A549 (cell line): ENCODE results near the gene MYRIP. TPM values are rescaled to one million over a fixed set of nuclear protein-coding genes. Genes with fewer than 3 reads are reported as not detected.

Source experiments
- ATAC-seq, 2 experiments: fragments of 200-7000 bp in 1 of 2; fragments of >200 bp in 1 of 2; cut with Nextera tagmentation in 1 of 2; cut with Tn5 transposase in 1 of 2; 3 replicates each; pipeline versions ENCODE4 v1.8.0 to v1.9.1; 2018 to 2020; ENCODE audit warnings: mild to moderate bottlenecking in 1 of 2, moderate library complexity in 1 of 2
- CTCF ChIA-PET: fragments of 300-600 bp; sonication (Branson Sonifier 250); formaldehyde crosslinking; extraction: SDS; loops from one replicate; lab custom pipeline; 2021; ENCODE audit warnings: antibody characterized with exemption, inconsistent platforms; lab: Yijun Ruan, JAX
- POLR2A ChIA-PET: fragments of 350-600 bp; formaldehyde crosslinking; extraction: SDS; loops from one replicate; lab custom pipeline; 2021; ENCODE audit warnings: antibody characterized with exemption, inconsistent platforms; lab: Yijun Ruan, JAX
- DNase-seq, 2 experiments: peaks; one replicate each; pipeline versions ENCODE4 v3.0.0 to v3.0.0-alpha.2; 2011 to 2016; ENCODE audit warnings: low read depth in 1 of 2, low spot score in 1 of 2
- FAIRE-seq: peaks from 2 replicates; lab custom pipeline; 2011; peaks lifted over from hg19 to GRCh38; lab: Jason Lieb, UNC
- H3K27ac ChIP-seq, 2 experiments: fragments of >200 bp; sonication (Bioruptor Twin); formaldehyde crosslinking; 3 replicates each; pipeline ENCODE4 v1.5.1; 2016 to 2017
- H3K4me1 ChIP-seq: fragments of >200 bp; sonication (Bioruptor Twin); formaldehyde crosslinking; 3 replicates; pipeline ENCODE4 v1.6.1; 2016
- H3K4me2 ChIP-seq: fragments of >200 bp; sonication (Bioruptor Twin); formaldehyde crosslinking; 3 replicates; pipeline ENCODE4 v1.6.1; 2016
- H3K4me3 ChIP-seq: fragments of >200 bp; sonication (Bioruptor Twin); formaldehyde crosslinking; 3 replicates; pipeline ENCODE4 v1.5.1; 2016
- H3K9me3 ChIP-seq: fragments of >200 bp; sonication (Bioruptor Twin); formaldehyde crosslinking; 3 replicates; pipeline ENCODE4 v1.6.1; 2016
- BCL3 ChIP-seq: fragments of >200 bp; sonication (Bioruptor Twin); formaldehyde crosslinking; IDR thresholded peaks from 3 replicates; pipeline ENCODE4 v1.6.1; 2016
- CBX2 ChIP-seq: fragments of 200-600 bp; sonication (generic); IDR thresholded peaks from 2 replicates; pipeline ENCODE4 v1.6.1; 2016; ENCODE audit warnings: low read depth, mild to moderate bottlenecking, borderline replicate concordance
- CBX8 ChIP-seq: fragments of 200-600 bp; sonication (generic); IDR thresholded peaks from 2 replicates; pipeline ENCODE4 v1.6.1; 2016
- CEBPB ChIP-seq, 2 experiments: fragments of >200 bp in 1 of 2; sonication (Bioruptor Twin) in 1 of 2; formaldehyde crosslinking in 1 of 2; IDR thresholded peaks; 2 replicates each; pipeline ENCODE4 v1.6.1; 2012 to 2016
- CHD2 ChIP-seq: fragments of 150-350 bp; IDR thresholded peaks from 2 replicates; pipeline ENCODE4 v1.6.1; 2014; ENCODE audit warnings: low read length; ENCODE audit not compliant: partially characterized antibody
- CTCF ChIP-seq: fragments of >200 bp; sonication (Bioruptor Twin); formaldehyde crosslinking; IDR thresholded peaks from 3 replicates; pipeline ENCODE4 v1.5.1; 2016
- E2F6 ChIP-seq: IDR thresholded peaks from 2 replicates; pipeline ENCODE4 v1.6.1; 2012; ENCODE audit warnings: low read depth, borderline replicate concordance
- FOSB ChIP-seq: fragments of 250-450 bp; sonication (Bioruptor Pico); IDR thresholded peaks from 2 replicates; pipeline ENCODE4 v1.5.0; 2020; ENCODE audit warnings: mild to moderate bottlenecking, moderate library complexity
- HEYL ChIP-seq: fragments of 250-450 bp; sonication (Bioruptor Pico); IDR thresholded peaks from 2 replicates; pipeline ENCODE4 v1.8.0; 2021; ENCODE audit warnings: mild to moderate bottlenecking, moderate library complexity
- HMGXB4 ChIP-seq: fragments of 250-450 bp; sonication (Bioruptor Pico); IDR thresholded peaks from 2 replicates; pipeline ENCODE4 v1.5.0; 2021; ENCODE audit warnings: mild to moderate bottlenecking, moderate library complexity, borderline replicate concordance
- HOXA7 ChIP-seq: fragments of 250-450 bp; sonication (Bioruptor Pico); IDR thresholded peaks from 2 replicates; pipeline ENCODE4 v1.5.0; 2020; ENCODE audit warnings: mild to moderate bottlenecking, moderate library complexity
- JUNB ChIP-seq: fragments of >200 bp; sonication (Bioruptor Twin); formaldehyde crosslinking; IDR thresholded peaks from 2 replicates; pipeline ENCODE4 v1.6.1; 2016
- KDM1A ChIP-seq: fragments of 200-600 bp; sonication (generic); IDR thresholded peaks from 2 replicates; pipeline ENCODE4 v1.6.1; 2016; ENCODE audit warnings: low read depth, mild to moderate bottlenecking
- MYC ChIP-seq: IDR thresholded peaks from 2 replicates; pipeline ENCODE4 v1.6.1; 2012; ENCODE audit warnings: mild to moderate bottlenecking, inconsistent platforms, low read length, improper control_type of control experiment, borderline replicate concordance
- NFE2L2 ChIP-seq: fragments of 150-350 bp; conservative IDR thresholded peaks from 2 replicates; pipeline ENCODE4 v1.6.1; 2014; ENCODE audit warnings: low read length
- NPAS2 ChIP-seq: fragments of 250-450 bp; sonication (Bioruptor Pico); IDR thresholded peaks from 2 replicates; pipeline ENCODE4 v1.8.0; 2022; ENCODE audit warnings: mild to moderate bottlenecking, moderate library complexity, borderline replicate concordance
- PBX3 ChIP-seq: IDR thresholded peaks from 2 replicates; pipeline ENCODE4 v1.6.1; 2012
- POLR2AphosphoS2 ChIP-seq: conservative IDR thresholded peaks from 2 replicates; pipeline ENCODE4 v1.6.1; 2012; ENCODE audit warnings: low read length, improper control_type of control experiment, inconsistent platforms
- RFX5 ChIP-seq: fragments of 450-650 bp; IDR thresholded peaks from 2 replicates; pipeline ENCODE4 v1.7.1; 2014; ENCODE audit warnings: antibody characterized with exemption, mild to moderate bottlenecking, moderate library complexity
- SMC3 ChIP-seq: fragments of >200 bp; sonication (Bioruptor Twin); formaldehyde crosslinking; IDR thresholded peaks from 3 replicates; pipeline ENCODE4 v1.6.1; 2018; ENCODE audit warnings: inconsistent platforms
- SREBF2 ChIP-seq: fragments of 450-650 bp; IDR thresholded peaks from 2 replicates; pipeline ENCODE4 v1.6.1; 2014; ENCODE audit warnings: mild to moderate bottlenecking, moderate library complexity
- TFCP2L1 ChIP-seq: fragments of 250-450 bp; sonication (Bioruptor Pico); IDR thresholded peaks from 2 replicates; pipeline ENCODE4 v1.5.0; 2021; ENCODE audit warnings: mild to moderate bottlenecking
- TP53 ChIP-seq: fragments of 250-450 bp; sonication (Bioruptor Pico); IDR thresholded peaks from 2 replicates; pipeline ENCODE4 v1.5.0; 2021; ENCODE audit warnings: mild to moderate bottlenecking, moderate library complexity
- USF2 ChIP-seq: fragments of 450-650 bp; IDR thresholded peaks from 2 replicates; pipeline ENCODE4 v1.6.1; 2014; ENCODE audit warnings: antibody characterized with exemption
- ZC3H11A ChIP-seq: fragments of 450-650 bp; IDR thresholded peaks from 2 replicates; pipeline ENCODE4 v1.6.1; 2014; ENCODE audit warnings: antibody characterized with exemption, mild to moderate bottlenecking
- ZFP36 ChIP-seq: fragments of 450-650 bp; IDR thresholded peaks from 2 replicates; pipeline ENCODE4 v1.6.1; 2014; ENCODE audit warnings: borderline replicate concordance; ENCODE audit not compliant: partially characterized antibody
- ZSCAN20 ChIP-seq: fragments of 250-450 bp; sonication (Bioruptor Pico); IDR thresholded peaks from 2 replicates; pipeline ENCODE4 v1.8.0; 2022; ENCODE audit warnings: mild to moderate bottlenecking, moderate library complexity
- WGBS: methylation state at CpG from one replicate; pipeline ENCODE4 v1.1.6; 2017; ENCODE audit errors: missing lambda C conversion rate; 5-methylcytosine and 5-hydroxymethylcytosine counted together
- polyA plus RNA-seq, 4 experiments: library from polyadenylated mRNA; depleted of rRNA in 3 of 4; stranded (reverse); fragments of >200 nt; fragmentation: RNase III in 1 of 4; extraction: RNeasy Plus Mini Kit Qiagen cat#74134 plus additional on column Dnase treatment in 1 of 4; gene quantifications; 2 replicates in 3 of 4; 3 replicates in 1 of 4; pipeline ENCODE4 v1.2.3, GENCODE V29; 2011 to 2017

Gene MYRIP
- polyA plus RNA-seq, 2 of the 4 experiments (the other 2 are of a cell fraction), result not detected

GRCh38 chr3:40189118-40189517 lies 379.7 kb downstream of the MYRIP start:
- no peak overlapping the region for H3K4me2 ChIP-seq
- 24% methylated on average over 3 of the region's 3 CpGs for WGBS
- ATAC-seq, result no peak

GRCh38 chr3:40190056-40190455 lies 380.6 kb downstream of the MYRIP start:
- DNase-seq (no peak), FAIRE-seq (no peak), ATAC-seq (no peak)
- H3K4me1 ChIP-seq, result no peaks in the 10 kb centered on the region
- H3K27ac ChIP-seq, result no peak overlapping the region
- no peak overlapping the region for H3K4me3 ChIP-seq
- ChIA-PET POLR2A (no interaction called here), CTCF (interaction anchor here (1.7 to 8.4 kb wide), 3 partner anchors 9 to 127 kb away, joined by 3 to 60 read pairs (median 4); no protein-coding TSS in a partner anchor)
- no peaks in the 10 kb centered on the region for H3K9me3 ChIP-seq
- WGBS, result no CpG with 5 or more reads among the region's 13 CpGs
- TF ChIP-seq KDM1A (no peak), CEBPB (IDR thresholded peaks at IDR 0.05) (no peak), RFX5 (no peak), HEYL (no peak), SMC3 (no peak), NPAS2 (CRISPR knock-in tag) (no peak), ZFP36 (no peak), TFCP2L1 (no peak), MYC (no peak), CHD2 (no peak), SREBF2 (no peak), TP53 (no peak), CBX2 (no peak), BCL3 (no peak), POLR2AphosphoS2 (no peak), NFE2L2 (no peak), CTCF (no peak), USF2 (no peak), HOXA7 (CRISPR knock-in tag) (no peak)
- H3K4me2 ChIP-seq, result no peak overlapping the region

More at GRCh38 chr3:40189118-40189517, 379.7 kb downstream of the MYRIP start:
- Histone ChIP-seq H3K4me3 (no peak overlapping the region), H3K27ac (no peak overlapping the region), H3K4me1 (no peaks in the 10 kb centered on the region), H3K9me3 (no peaks in the 10 kb centered on the region)
- ChIA-PET CTCF (interaction anchor here (1.3 to 8.4 kb wide), 5 partner anchors 8 to 132 kb away, joined by 3 to 60 read pairs (median 3); no protein-coding TSS in a partner anchor), POLR2A (no interaction called here)
- DNase-seq (no peak), FAIRE-seq (no peak)
- TF ChIP-seq CBX8, result no peak

- DNase-seq (no peak), FAIRE-seq (no peak), ATAC-seq (no peak)
- Histone ChIP-seq H3K4me2 (no peak overlapping the region), H3K4me1 (no peaks in the 10 kb centered on the region), H3K27ac (no peak overlapping the region), H3K4me3 (no peak overlapping the region), H3K9me3 (no peaks in the 10 kb centered on the region)
- WGBS, result 11% methylated on average over 1 of the region's 1 CpG
- CTCF ChIA-PET, result interaction anchor here (0.6 to 8.4 kb wide), 21 partner anchors 11 to 1213 kb away, joined by 3 to 60 read pairs (median 4); partner anchors contain the start of gene EIF1B
- POLR2A ChIA-PET, result interaction anchor here (0.8 to 1.4 kb wide), 2 partner anchors 118 to 126 kb away, joined by 3 to 8 read pairs; partner anchors contain the start of gene EIF1B
- TF ChIP-seq ZSCAN20 (no peak), JUNB (no peak), HMGXB4 (no peak), PBX3 (no peak), MYC (no peak), E2F6 (no peak), ZC3H11A (no peak), FOSB (CRISPR knock-in tag) (no peak), SREBF2 (no peak), BCL3 (no peak)
These were observed 381.8 kb downstream of the MYRIP start for GRCh38 chr3:40191251-40191650.
